ENCODE measurements around the gene SCYGR2. TPM values are rescaled to one million over a fixed set of nuclear protein-coding genes. Genes with fewer than 3 reads are reported as not detected.

The SCYGR2 gene
- total and polyA plus RNA-seq, 2 of the 8 experiments (the other 6 are each of a cell fraction or from before 2014, with no cell fraction given), result not detected

GRCh38 chr2:227566012-227566411 lies 32.7 kb upstream of the SCYGR2 start (continued):
- TF ChIP-seq KDM4A (IDR thresholded peaks at IDR 0.05; ENCODE audit: low read depth, low read length, severe bottlenecking) (no peak), PHF8 (conservative IDR thresholded peaks at IDR 0.05; ENCODE audit: low read depth, low read length) (no peak)
